ENCODE data around the gene ZFP92.

Gene ZFP92

GRCh38 chrX:153456161-153456560, 44.9 kb downstream of the ZFP92 start:
- H3K4me2 ChIP-seq (ENCODE audit: low read depth, low read length, poor library complexity, severe bottlenecking) = no peak overlapping the region
- no peaks in the 10 kb centered on the region; the same call in 1 of the 2 replicates for H3K36me3 ChIP-seq (ENCODE audit: insufficient read depth, low read length)
- H3K4me3 ChIP-seq (ENCODE audit: low read length, poor library complexity, severe bottlenecking) = no peak overlapping the region
- no peaks in the 10 kb centered on the region for H3K9me2 ChIP-seq (replicated peaks; ENCODE audit: low read depth, low read length)
- no peaks in the 10 kb centered on the region for H3K9me3 ChIP-seq (ENCODE audit: insufficient read depth, low read depth, low read length)
- H3F3A ChIP-seq (ENCODE audit: low read depth) = no peaks in the 10 kb centered on the region
- H3K4me1 ChIP-seq (ENCODE audit: insufficient read depth, low read length, poor library complexity, severe bottlenecking) = no peaks in the 10 kb centered on the region
- H2AFZ ChIP-seq (ENCODE audit: low read length) = no peak overlapping the region
- TF ChIP-seq EZH2phosphoT487 (IDR thresholded peaks at IDR 0.05; ENCODE audit: borderline replicate concordance) = no peak
- no peak for TF ChIP-seq CTCF (conservative IDR thresholded peaks at IDR 0.05; ENCODE audit: low read length)
- no peaks in the 10 kb centered on the region for H3K79me2 ChIP-seq (ENCODE audit: insufficient read depth, low read length)
- no peak overlapping the region for H3K9ac ChIP-seq (ENCODE audit: low read depth, low read length, poor library complexity, severe bottlenecking)
- H4K20me1 ChIP-seq (ENCODE audit: insufficient read depth, low read length, poor library complexity, severe bottlenecking) = no peaks in the 10 kb centered on the region
- H3K27me3 ChIP-seq (ENCODE audit: insufficient read depth, low read length, poor library complexity, severe bottlenecking) = no peaks in the 10 kb centered on the region

- H3K9me3 ChIP-seq (ENCODE audit: insufficient read depth, low read depth, low read length) = no peaks in the 10 kb centered on the region
- no peak overlapping the region for H3K4me2 ChIP-seq (ENCODE audit: low read depth, low read length, poor library complexity, severe bottlenecking)
- H3K27me3 ChIP-seq (ENCODE audit: insufficient read depth, low read length, poor library complexity, severe bottlenecking) = no peaks in the 10 kb centered on the region
- no peaks in the 10 kb centered on the region for H3K4me1 ChIP-seq (ENCODE audit: insufficient read depth, low read length, poor library complexity, severe bottlenecking)
- TF ChIP-seq EZH2phosphoT487 (IDR thresholded peaks at IDR 0.05; ENCODE audit: borderline replicate concordance) = no peak
- TF ChIP-seq CTCF (conservative IDR thresholded peaks at IDR 0.05; ENCODE audit: low read length) = no peak
- H3K9ac ChIP-seq (ENCODE audit: low read depth, low read length, poor library complexity, severe bottlenecking) = no peak overlapping the region
- no peak overlapping the region for H2AFZ ChIP-seq (ENCODE audit: low read length)
- H3K36me3 ChIP-seq (ENCODE audit: insufficient read depth, low read length) = no peaks in the 10 kb centered on the region; the same call in 1 of the 2 replicates
- H4K20me1 ChIP-seq (ENCODE audit: insufficient read depth, low read length, poor library complexity, severe bottlenecking) = no peaks in the 10 kb centered on the region
- H3K9me2 ChIP-seq (replicated peaks; ENCODE audit: low read depth, low read length) = no peaks in the 10 kb centered on the region
- no peak overlapping the region for H3K4me3 ChIP-seq (ENCODE audit: low read length, poor library complexity, severe bottlenecking)
- no peaks in the 10 kb centered on the region for H3K79me2 ChIP-seq (ENCODE audit: insufficient read depth, low read length)
- no peaks in the 10 kb centered on the region for H3F3A ChIP-seq (ENCODE audit: low read depth)
Observed at GRCh38 chrX:153456704-153457103, 45.4 kb downstream of the ZFP92 start.

GRCh38 chrX:153457136-153457825, 46.0 kb downstream of the ZFP92 start:
- Histone ChIP-seq H3K27me3 (ENCODE audit: insufficient read depth, low read length, poor library complexity, severe bottlenecking) (no peaks in the 10 kb centered on the region), H3K9me3 (ENCODE audit: insufficient read depth, low read depth, low read length) (no peaks in the 10 kb centered on the region), H3K4me2 (ENCODE audit: low read depth, low read length, poor library complexity, severe bottlenecking) (no peak overlapping the region), H3K9ac (ENCODE audit: low read depth, low read length, poor library complexity, severe bottlenecking) (no peak overlapping the region), H3K4me3 (ENCODE audit: low read length, poor library complexity, severe bottlenecking) (no peak overlapping the region), H3K79me2 (ENCODE audit: insufficient read depth, low read length) (no peaks in the 10 kb centered on the region), H3K4me1 (ENCODE audit: insufficient read depth, low read length, poor library complexity, severe bottlenecking) (no peaks in the 10 kb centered on the region), H3K9me2 (replicated peaks; ENCODE audit: low read depth, low read length) (no peaks in the 10 kb centered on the region), H2AFZ (ENCODE audit: low read length) (no peak overlapping the region), H3F3A (ENCODE audit: low read depth) (no peaks in the 10 kb centered on the region), H3K36me3 (ENCODE audit: insufficient read depth, low read length) (no peaks in the 10 kb centered on the region; the same call in 1 of the 2 replicates), H4K20me1 (ENCODE audit: insufficient read depth, low read length, poor library complexity, severe bottlenecking) (no peaks in the 10 kb centered on the region)
- no peak for TF ChIP-seq EZH2phosphoT487 (IDR thresholded peaks at IDR 0.05; ENCODE audit: borderline replicate concordance)
- TF ChIP-seq CTCF (conservative IDR thresholded peaks at IDR 0.05; ENCODE audit: low read length) = no peak

All from Loucy (cell line).